GM23338 (cell line): ENCODE results near the gene PPM1F. TPM values are rescaled to one million over a fixed set of nuclear protein-coding genes. Genes with fewer than 3 reads are reported as not detected.

ENCODE experiments used
- ATAC-seq: fragments of 200-7000 bp; cut with Tn5 transposase; 3 replicates; pipeline ENCODE4 v1.9.1; 2020
- DNase-seq: peaks from one replicate; pipeline ENCODE4 v3.0.0-alpha.2; 2015; ENCODE audit warnings: low spot score
- H2AFZ ChIP-seq: fragments of 200-600 bp; sonication (generic); 2 replicates; pipeline ENCODE4 v1.8.0; 2016; ENCODE audit warnings: antibody characterized with exemption, mild to moderate bottlenecking, moderate library complexity
- H3F3A ChIP-seq: fragments of 200-600 bp; sonication (generic); replicated peaks from 2 replicates; pipeline ENCODE4 v1.8.0; 2017; ENCODE audit warnings: antibody characterized with exemption, mixed run types, low read depth
- H3K27ac ChIP-seq: fragments of 200-600 bp; sonication (generic); 2 replicates; pipeline ENCODE4 v1.6.1; 2016; ENCODE audit warnings: low read depth
- H3K27me3 ChIP-seq: fragments of 200-600 bp; sonication (generic); 2 replicates; pipeline ENCODE4 v1.8.0; 2016; ENCODE audit warnings: mild to moderate bottlenecking, mixed run types, moderate library complexity; ENCODE audit not compliant: insufficient read depth
- H3K36me3 ChIP-seq: fragments of 200-600 bp; sonication (generic); 2 replicates; pipeline ENCODE4 v1.8.0; 2016; ENCODE audit warnings: mild to moderate bottlenecking; ENCODE audit not compliant: insufficient read depth
- H3K4me1 ChIP-seq: fragments of 200-600 bp; sonication (generic); 2 replicates; pipeline ENCODE4 v1.8.0; 2016; ENCODE audit warnings: mild to moderate bottlenecking, moderate library complexity; ENCODE audit not compliant: insufficient read depth
- H3K4me2 ChIP-seq: fragments of 200-600 bp; sonication (generic); 2 replicates; pipeline ENCODE4 v1.7.1; 2017; ENCODE audit warnings: mixed run types
- H3K4me3 ChIP-seq: fragments of 200-600 bp; sonication (generic); 2 replicates; pipeline ENCODE4 v1.6.1; 2016; ENCODE audit warnings: mixed run types
- H3K79me2 ChIP-seq: fragments of 200-600 bp; sonication (generic); replicated peaks from 2 replicates; pipeline ENCODE4 v1.8.0; 2017; ENCODE audit warnings: mild to moderate bottlenecking; ENCODE audit not compliant: insufficient read depth
- H3K9me2 ChIP-seq: fragments of 200-600 bp; sonication (generic); 2 replicates; pipeline ENCODE4 v1.8.0; 2017; ENCODE audit not compliant: insufficient read depth
- H4K20me1 ChIP-seq: fragments of 200-600 bp; sonication (generic); replicated peaks from 2 replicates; pipeline ENCODE4 v1.8.0; 2017; ENCODE audit warnings: mild to moderate bottlenecking; ENCODE audit not compliant: insufficient read depth
- H3K27ac Mint-ChIP-seq: 2 replicates; pipeline ENCODE4 v1.8.0; 2020; ENCODE audit warnings: inconsistent platforms, mild to moderate bottlenecking, moderate library complexity, mixed read lengths
- H3K27me3 Mint-ChIP-seq: 3 replicates; pipeline ENCODE4 v1.8.0; 2022; ENCODE audit warnings: low read depth, mild to moderate bottlenecking, moderate library complexity, mixed read lengths, inconsistent platforms; ENCODE audit not compliant: insufficient read depth, poor library complexity
- H3K36me3 Mint-ChIP-seq: 3 replicates; pipeline ENCODE4 v1.8.0; 2021; ENCODE audit warnings: low read depth, mild to moderate bottlenecking, inconsistent platforms, moderate library complexity, mixed read lengths
- H3K4me1 Mint-ChIP-seq: 3 replicates; pipeline ENCODE4 v1.8.0; 2020; ENCODE audit warnings: mild to moderate bottlenecking, inconsistent platforms, mixed read lengths
- H3K4me3 Mint-ChIP-seq: 3 replicates; pipeline ENCODE4 v1.8.0; 2021; ENCODE audit warnings: moderate library complexity, mild to moderate bottlenecking, inconsistent platforms, mixed read lengths
- H3K9me3 Mint-ChIP-seq: 3 replicates; pipeline ENCODE4 v1.8.0; 2020; ENCODE audit warnings: moderate library complexity, mild to moderate bottlenecking, inconsistent platforms, mixed read lengths
- CREB1 ChIP-seq: fragments of 250-450 bp; sonication (Bioruptor Pico); IDR thresholded peaks from 2 replicates; pipeline ENCODE4 v1.5.0; 2020; ENCODE audit warnings: low read depth, mild to moderate bottlenecking, moderate library complexity
- EZH2 ChIP-seq: fragments of 200-600 bp; sonication (generic); IDR thresholded peaks from one replicate; pipeline ENCODE4 v1.8.0; 2017; ENCODE audit warnings: antibody characterized with exemption, mild to moderate bottlenecking, low read depth; ENCODE audit not compliant: unreplicated experiment
- EZH2phosphoT487 ChIP-seq: fragments of 200-600 bp; sonication (generic); IDR thresholded peaks from one replicate; pipeline ENCODE4 v1.8.1; 2018; ENCODE audit warnings: antibody characterized with exemption; ENCODE audit not compliant: unreplicated experiment
- JUNB ChIP-seq: IDR thresholded peaks from one replicate; pipeline ENCODE4 v1.6.1; 2016; ENCODE audit warnings: antibody characterized with exemption; ENCODE audit not compliant: unreplicated experiment
- NANOG ChIP-seq: IDR thresholded peaks from 2 replicates; pipeline ENCODE4 v1.6.1; 2016; ENCODE audit warnings: antibody characterized with exemption, borderline replicate concordance
- POLR2AphosphoS5 ChIP-seq: IDR thresholded peaks from 2 replicates; pipeline ENCODE4 v1.6.1; 2016; ENCODE audit warnings: antibody characterized with exemption, low read depth
- STAT1 ChIP-seq: IDR thresholded peaks from one replicate; pipeline ENCODE4 v1.6.1; 2016; ENCODE audit warnings: antibody characterized with exemption; ENCODE audit not compliant: unreplicated experiment
- ZNF114 ChIP-seq: fragments of 250-450 bp; sonication (Bioruptor Pico); IDR thresholded peaks from 2 replicates; pipeline ENCODE4 v1.5.0; 2020; ENCODE audit warnings: mild to moderate bottlenecking, moderate library complexity
- ZNF331 ChIP-seq: fragments of 250-450 bp; sonication (Bioruptor Pico); IDR thresholded peaks from 2 replicates; pipeline ENCODE4 v1.5.0; 2020; ENCODE audit warnings: low read depth, mild to moderate bottlenecking, moderate library complexity
- polyA plus RNA-seq: library from polyadenylated mRNA; unstranded; fragments of >200 nt; fragmentation: Nextera tagmentation; extraction: Ambion mirVana; gene quantifications from 2 replicates; pipeline ENCODE4 v1.2.1, GENCODE V29; 2016
- total RNA-seq: library from RNA; depleted of rRNA; stranded (reverse); fragments of >200 nt; shearing (Covaris generic); gene quantifications from 2 replicates; pipeline ENCODE4 v1.2.3, GENCODE V29; 2014
- TF ChIP-seq, protein P1 (sequence below): IDR thresholded peaks from one replicate; pipeline ENCODE4 v1.6.1; 2018; ENCODE audit warnings: antibody characterized with exemption; ENCODE audit not compliant: unreplicated experiment
- TF ChIP-seq, protein P2 (sequence below): IDR thresholded peaks from 2 replicates; pipeline ENCODE4 v1.6.1; 2016; ENCODE audit warnings: antibody characterized with exemption
- TF ChIP-seq, protein P3 (sequence below): fragments of 250-450 bp; sonication (Bioruptor Pico); IDR thresholded peaks from 2 replicates; pipeline ENCODE4 v1.5.0; 2020; ENCODE audit warnings: mild to moderate bottlenecking, moderate library complexity
- TF ChIP-seq, protein P4 (sequence below), 2 experiments: fragments of 200-600 bp in 1 of 2; sonication (generic) in 1 of 2; conservative IDR thresholded peaks; 2 replicates each; pipeline versions ENCODE4 v1.5.1 to v1.6.1; 2016 to 2017; ENCODE audit warnings: antibody characterized with exemption in 2 of 2, low read depth in 2 of 2, mild to moderate bottlenecking in 2 of 2, moderate library complexity in 1 of 2

The PPM1F gene
- total and polyA plus RNA-seq, 2 experiments from 2014 or later, result 7.1 to 29.3 TPM

DNA sequence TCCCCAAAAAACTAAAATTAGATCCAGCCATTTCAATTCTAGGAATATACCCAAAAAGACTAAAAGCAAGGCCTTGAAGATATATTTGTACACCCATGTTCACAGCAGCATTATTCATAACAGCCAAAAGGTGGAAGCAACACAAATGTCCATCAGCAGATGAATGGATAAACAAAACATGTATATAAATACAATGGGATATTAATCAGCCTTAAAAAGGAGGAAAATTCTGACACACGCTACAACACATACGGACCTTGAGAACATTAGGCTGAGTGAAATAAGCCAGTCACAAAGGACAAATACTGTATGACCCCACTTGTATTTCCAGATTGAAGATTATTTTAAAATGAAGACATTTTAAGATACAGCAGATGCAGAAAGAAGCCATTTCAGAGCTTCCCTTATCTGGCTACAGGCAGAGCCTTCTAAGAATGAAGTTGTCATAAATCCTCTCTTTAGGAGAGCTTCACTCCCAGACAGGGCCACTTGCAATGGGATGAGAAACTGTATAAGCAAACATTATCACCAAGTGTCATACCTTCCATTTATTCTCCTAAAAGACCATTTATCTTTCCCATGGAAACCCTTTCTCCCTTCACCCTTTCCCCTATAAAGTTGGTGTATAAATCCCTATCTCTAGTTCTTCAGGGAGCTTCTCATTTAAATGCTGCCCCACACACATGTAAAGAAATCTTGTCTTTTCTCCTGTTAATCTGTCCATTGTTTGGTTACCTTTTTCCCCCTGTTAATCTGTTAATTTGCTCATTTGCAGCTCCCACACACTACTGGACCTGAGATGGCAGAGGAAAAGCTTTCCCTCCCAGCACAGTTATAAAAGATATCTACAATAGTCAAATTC, 49.2 kb upstream of the PPM1F start:
- TF ChIP-seq, protein P1, sequence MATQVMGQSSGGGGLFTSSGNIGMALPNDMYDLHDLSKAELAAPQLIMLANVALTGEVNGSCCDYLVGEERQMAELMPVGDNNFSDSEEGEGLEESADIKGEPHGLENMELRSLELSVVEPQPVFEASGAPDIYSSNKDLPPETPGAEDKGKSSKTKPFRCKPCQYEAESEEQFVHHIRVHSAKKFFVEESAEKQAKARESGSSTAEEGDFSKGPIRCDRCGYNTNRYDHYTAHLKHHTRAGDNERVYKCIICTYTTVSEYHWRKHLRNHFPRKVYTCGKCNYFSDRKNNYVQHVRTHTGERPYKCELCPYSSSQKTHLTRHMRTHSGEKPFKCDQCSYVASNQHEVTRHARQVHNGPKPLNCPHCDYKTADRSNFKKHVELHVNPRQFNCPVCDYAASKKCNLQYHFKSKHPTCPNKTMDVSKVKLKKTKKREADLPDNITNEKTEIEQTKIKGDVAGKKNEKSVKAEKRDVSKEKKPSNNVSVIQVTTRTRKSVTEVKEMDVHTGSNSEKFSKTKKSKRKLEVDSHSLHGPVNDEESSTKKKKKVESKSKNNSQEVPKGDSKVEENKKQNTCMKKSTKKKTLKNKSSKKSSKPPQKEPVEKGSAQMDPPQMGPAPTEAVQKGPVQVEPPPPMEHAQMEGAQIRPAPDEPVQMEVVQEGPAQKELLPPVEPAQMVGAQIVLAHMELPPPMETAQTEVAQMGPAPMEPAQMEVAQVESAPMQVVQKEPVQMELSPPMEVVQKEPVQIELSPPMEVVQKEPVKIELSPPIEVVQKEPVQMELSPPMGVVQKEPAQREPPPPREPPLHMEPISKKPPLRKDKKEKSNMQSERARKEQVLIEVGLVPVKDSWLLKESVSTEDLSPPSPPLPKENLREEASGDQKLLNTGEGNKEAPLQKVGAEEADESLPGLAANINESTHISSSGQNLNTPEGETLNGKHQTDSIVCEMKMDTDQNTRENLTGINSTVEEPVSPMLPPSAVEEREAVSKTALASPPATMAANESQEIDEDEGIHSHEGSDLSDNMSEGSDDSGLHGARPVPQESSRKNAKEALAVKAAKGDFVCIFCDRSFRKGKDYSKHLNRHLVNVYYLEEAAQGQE, result no peak
- TF ChIP-seq, protein P2, sequence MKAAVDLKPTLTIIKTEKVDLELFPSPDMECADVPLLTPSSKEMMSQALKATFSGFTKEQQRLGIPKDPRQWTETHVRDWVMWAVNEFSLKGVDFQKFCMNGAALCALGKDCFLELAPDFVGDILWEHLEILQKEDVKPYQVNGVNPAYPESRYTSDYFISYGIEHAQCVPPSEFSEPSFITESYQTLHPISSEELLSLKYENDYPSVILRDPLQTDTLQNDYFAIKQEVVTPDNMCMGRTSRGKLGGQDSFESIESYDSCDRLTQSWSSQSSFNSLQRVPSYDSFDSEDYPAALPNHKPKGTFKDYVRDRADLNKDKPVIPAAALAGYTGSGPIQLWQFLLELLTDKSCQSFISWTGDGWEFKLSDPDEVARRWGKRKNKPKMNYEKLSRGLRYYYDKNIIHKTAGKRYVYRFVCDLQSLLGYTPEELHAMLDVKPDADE, result no peak
- no peak for TF ChIP-seq STAT1
- no peak for TF ChIP-seq EZH2
- no peak for TF ChIP-seq NANOG
- no peak for TF ChIP-seq POLR2AphosphoS5
- TF ChIP-seq ZNF331, result no peak
- TF ChIP-seq, protein P3, sequence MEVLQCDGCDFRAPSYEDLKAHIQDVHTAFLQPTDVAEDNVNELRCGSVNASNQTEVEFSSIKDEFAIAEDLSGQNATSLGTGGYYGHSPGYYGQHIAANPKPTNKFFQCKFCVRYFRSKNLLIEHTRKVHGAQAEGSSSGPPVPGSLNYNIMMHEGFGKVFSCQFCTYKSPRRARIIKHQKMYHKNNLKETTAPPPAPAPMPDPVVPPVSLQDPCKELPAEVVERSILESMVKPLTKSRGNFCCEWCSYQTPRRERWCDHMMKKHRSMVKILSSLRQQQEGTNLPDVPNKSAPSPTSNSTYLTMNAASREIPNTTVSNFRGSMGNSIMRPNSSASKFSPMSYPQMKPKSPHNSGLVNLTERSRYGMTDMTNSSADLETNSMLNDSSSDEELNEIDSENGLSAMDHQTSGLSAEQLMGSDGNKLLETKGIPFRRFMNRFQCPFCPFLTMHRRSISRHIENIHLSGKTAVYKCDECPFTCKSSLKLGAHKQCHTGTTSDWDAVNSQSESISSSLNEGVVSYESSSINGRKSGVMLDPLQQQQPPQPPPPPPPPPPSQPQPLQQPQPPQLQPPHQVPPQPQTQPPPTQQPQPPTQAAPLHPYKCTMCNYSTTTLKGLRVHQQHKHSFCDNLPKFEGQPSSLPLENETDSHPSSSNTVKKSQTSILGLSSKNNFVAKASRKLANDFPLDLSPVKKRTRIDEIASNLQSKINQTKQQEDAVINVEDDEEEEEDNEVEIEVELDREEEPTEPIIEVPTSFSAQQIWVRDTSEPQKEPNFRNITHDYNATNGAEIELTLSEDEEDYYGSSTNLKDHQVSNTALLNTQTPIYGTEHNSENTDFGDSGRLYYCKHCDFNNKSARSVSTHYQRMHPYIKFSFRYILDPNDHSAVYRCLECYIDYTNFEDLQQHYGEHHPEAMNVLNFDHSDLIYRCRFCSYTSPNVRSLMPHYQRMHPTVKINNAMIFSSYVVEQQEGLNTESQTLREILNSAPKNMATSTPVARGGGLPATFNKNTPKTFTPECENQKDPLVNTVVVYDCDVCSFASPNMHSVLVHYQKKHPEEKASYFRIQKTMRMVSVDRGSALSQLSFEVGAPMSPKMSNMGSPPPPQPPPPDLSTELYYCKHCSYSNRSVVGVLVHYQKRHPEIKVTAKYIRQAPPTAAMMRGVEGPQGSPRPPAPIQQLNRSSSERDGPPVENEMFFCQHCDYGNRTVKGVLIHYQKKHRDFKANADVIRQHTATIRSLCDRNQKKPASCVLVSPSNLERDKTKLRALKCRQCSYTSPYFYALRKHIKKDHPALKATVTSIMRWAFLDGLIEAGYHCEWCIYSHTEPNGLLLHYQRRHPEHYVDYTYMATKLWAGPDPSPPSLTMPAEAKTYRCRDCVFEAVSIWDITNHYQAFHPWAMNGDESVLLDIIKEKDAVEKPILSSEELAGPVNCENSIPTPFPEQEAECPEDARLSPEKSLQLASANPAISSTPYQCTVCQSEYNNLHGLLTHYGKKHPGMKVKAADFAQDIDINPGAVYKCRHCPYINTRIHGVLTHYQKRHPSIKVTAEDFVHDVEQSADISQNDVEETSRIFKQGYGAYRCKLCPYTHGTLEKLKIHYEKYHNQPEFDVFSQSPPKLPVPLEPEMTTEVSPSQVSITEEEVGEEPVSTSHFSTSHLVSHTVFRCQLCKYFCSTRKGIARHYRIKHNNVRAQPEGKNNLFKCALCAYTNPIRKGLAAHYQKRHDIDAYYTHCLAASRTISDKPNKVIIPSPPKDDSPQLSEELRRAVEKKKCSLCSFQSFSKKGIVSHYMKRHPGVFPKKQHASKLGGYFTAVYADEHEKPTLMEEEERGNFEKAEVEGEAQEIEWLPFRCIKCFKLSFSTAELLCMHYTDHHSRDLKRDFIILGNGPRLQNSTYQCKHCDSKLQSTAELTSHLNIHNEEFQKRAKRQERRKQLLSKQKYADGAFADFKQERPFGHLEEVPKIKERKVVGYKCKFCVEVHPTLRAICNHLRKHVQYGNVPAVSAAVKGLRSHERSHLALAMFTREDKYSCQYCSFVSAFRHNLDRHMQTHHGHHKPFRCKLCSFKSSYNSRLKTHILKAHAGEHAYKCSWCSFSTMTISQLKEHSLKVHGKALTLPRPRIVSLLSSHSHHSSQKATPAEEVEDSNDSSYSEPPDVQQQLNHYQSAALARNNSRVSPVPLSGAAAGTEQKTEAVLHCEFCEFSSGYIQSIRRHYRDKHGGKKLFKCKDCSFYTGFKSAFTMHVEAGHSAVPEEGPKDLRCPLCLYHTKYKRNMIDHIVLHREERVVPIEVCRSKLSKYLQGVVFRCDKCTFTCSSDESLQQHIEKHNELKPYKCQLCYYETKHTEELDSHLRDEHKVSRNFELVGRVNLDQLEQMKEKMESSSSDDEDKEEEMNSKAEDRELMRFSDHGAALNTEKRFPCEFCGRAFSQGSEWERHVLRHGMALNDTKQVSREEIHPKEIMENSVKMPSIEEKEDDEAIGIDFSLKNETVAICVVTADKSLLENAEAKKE (CRISPR knock-in tag), result no peak
- TF ChIP-seq EZH2phosphoT487, result no peak
- no peak for TF ChIP-seq JUNB
- TF ChIP-seq CREB1 (CRISPR knock-in tag), result no peak
- no peak for TF ChIP-seq ZNF114 (CRISPR knock-in tag)
- TF ChIP-seq, protein P4, sequence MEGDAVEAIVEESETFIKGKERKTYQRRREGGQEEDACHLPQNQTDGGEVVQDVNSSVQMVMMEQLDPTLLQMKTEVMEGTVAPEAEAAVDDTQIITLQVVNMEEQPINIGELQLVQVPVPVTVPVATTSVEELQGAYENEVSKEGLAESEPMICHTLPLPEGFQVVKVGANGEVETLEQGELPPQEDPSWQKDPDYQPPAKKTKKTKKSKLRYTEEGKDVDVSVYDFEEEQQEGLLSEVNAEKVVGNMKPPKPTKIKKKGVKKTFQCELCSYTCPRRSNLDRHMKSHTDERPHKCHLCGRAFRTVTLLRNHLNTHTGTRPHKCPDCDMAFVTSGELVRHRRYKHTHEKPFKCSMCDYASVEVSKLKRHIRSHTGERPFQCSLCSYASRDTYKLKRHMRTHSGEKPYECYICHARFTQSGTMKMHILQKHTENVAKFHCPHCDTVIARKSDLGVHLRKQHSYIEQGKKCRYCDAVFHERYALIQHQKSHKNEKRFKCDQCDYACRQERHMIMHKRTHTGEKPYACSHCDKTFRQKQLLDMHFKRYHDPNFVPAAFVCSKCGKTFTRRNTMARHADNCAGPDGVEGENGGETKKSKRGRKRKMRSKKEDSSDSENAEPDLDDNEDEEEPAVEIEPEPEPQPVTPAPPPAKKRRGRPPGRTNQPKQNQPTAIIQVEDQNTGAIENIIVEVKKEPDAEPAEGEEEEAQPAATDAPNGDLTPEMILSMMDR (conservative IDR thresholded peaks at IDR 0.05; ENCODE audit: low read depth in 2 of 2), result no peak
- Mint-ChIP-seq H3K27me3 (peaks cover 86% of the 10 kb centered on the region), H3K9me3 (no peaks in the 10 kb centered on the region; the same call in 2 of the 3 replicates), H3K4me1 (peaks cover 3% of the 10 kb centered on the region; the same call in 2 of the 3 replicates), H3K4me3 (no peak overlapping the region), H3K36me3 (no peaks in the 10 kb centered on the region), H3K27ac (no peak overlapping the region)
- H4K20me1 ChIP-seq, result no peaks in the 10 kb centered on the region
- H3K4me2 ChIP-seq, result no peak overlapping the region
- H3F3A ChIP-seq, result no peaks in the 10 kb centered on the region
- DNase-seq (no peak), ATAC-seq (no peak)
- no peak overlapping the region for H2AFZ ChIP-seq
- H3K36me3 ChIP-seq, result no peaks in the 10 kb centered on the region
- H3K4me1 ChIP-seq, result no peaks in the 10 kb centered on the region
- 0 out of 2 replicates have a peak, but pooled peaks cover 8% of the 10 kb centered on the region for H3K9me2 ChIP-seq
- H3K4me3 ChIP-seq, result no peak overlapping the region
- no peak overlapping the region for H3K27ac ChIP-seq
- H3K79me2 ChIP-seq, result no peaks in the 10 kb centered on the region
- H3K27me3 ChIP-seq, result peaks cover 100% of the 10 kb centered on the region
